ENCODE measurements around the gene CLDN10. TPM values are rescaled to one million over a fixed set of nuclear protein-coding genes. Genes with fewer than 3 reads are reported as not detected.

The CLDN10 gene
- total and polyA plus RNA-seq, 2 donors (not counting 3 experiments of a cell fraction or from before 2014, with no cell fraction given): 0.49 to 0.69 TPM

- DNase-seq (ENCODE audit: low read depth, low spot score) (no peak), FAIRE-seq (no peak)
- Histone ChIP-seq H3K9me1 (replicated peaks; ENCODE audit: control insufficient read depth, extremely low read depth, insufficient read depth, low read length) (no peaks in the 10 kb centered on the region), H3K9me3 (replicated peaks; ENCODE audit: control insufficient read depth, insufficient read depth, low read length) (no peaks in the 10 kb centered on the region), H3K27ac (ENCODE audit: insufficient read depth, low read depth, low read length) (no peak overlapping the region), H3K4me2 (ENCODE audit: insufficient read depth, low read length) (no peak overlapping the region), H3K4me1 (ENCODE audit: control insufficient read depth, extremely low read depth, insufficient read depth, low read length) (no peaks in the 10 kb centered on the region), H3K4me3 (replicated peaks in 1 of 3; ENCODE audit: insufficient read depth in 1 of 3, low read depth in 1 of 3, low read length in 3 of 3) (no peak overlapping the region), H2AFZ (ENCODE audit: low read depth, low read length) (no peak overlapping the region), H3K79me2 (ENCODE audit: control insufficient read depth, insufficient read depth, low read length) (no peaks in the 10 kb centered on the region), H3K27me3 (ENCODE audit: control insufficient read depth in 2 of 2, insufficient read depth in 2 of 2, low read length in 2 of 2) (peaks cover 0 to 5% of the 10 kb centered on the region in 2 experiments), H4K20me1 (replicated peaks; ENCODE audit: control insufficient read depth, extremely low read depth, insufficient read depth, low read length) (no peaks in the 10 kb centered on the region), H3K36me3 (ENCODE audit: control insufficient read depth in 2 of 2, extremely low read depth in 1 of 2, insufficient read depth in 2 of 2, low read length in 2 of 2) (no peaks in the 10 kb centered on the region), H3K9ac (replicated peaks; ENCODE audit: extremely low read depth, insufficient read depth, low read length) (no peak overlapping the region)
- no TSS peak for BruUV-seq (replicated peaks)
- dilution Hi-C loops (cut with MboI; ENCODE audit: extremely low pct_ligation_motif_present, low sequenced_read_pairs) (no loop called here), intact Hi-C loops (cut with micrococcal nuclease) (no loop called here)
- POLR2A ChIA-PET: no interaction called here
- TF ChIP-seq GATA2 (IDR thresholded peaks at IDR 0.05; ENCODE audit: insufficient read depth, insufficient read length, low read depth, low read length) (no peak), POLR2A (IDR thresholded peaks at IDR 0.05; ENCODE audit: low read depth, low read length) (no peak), POLR2AphosphoS5 (IDR thresholded peaks at IDR 0.05; ENCODE audit: insufficient read depth, low read depth, low read length) (no peak), FOS (IDR thresholded peaks at IDR 0.05; ENCODE audit: borderline replicate concordance, insufficient read depth, low read length) (no peak), MYC (IDR thresholded peaks at IDR 0.05; ENCODE audit: low read depth, low read length) (no peak), JUN (IDR thresholded peaks at IDR 0.05; ENCODE audit: borderline replicate concordance, insufficient read depth, insufficient read length, low read depth) (no peak), EZH2 (IDR thresholded peaks at IDR 0.05; ENCODE audit: borderline replicate concordance, low read depth, low read length, severe bottlenecking) (no peak)
- TF ChIP-seq, protein P1, sequence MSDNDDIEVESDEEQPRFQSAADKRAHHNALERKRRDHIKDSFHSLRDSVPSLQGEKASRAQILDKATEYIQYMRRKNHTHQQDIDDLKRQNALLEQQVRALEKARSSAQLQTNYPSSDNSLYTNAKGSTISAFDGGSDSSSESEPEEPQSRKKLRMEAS (IDR thresholded peaks at IDR 0.05; ENCODE audit: insufficient read depth, insufficient read length): no peak
- TF ChIP-seq, protein P2, sequence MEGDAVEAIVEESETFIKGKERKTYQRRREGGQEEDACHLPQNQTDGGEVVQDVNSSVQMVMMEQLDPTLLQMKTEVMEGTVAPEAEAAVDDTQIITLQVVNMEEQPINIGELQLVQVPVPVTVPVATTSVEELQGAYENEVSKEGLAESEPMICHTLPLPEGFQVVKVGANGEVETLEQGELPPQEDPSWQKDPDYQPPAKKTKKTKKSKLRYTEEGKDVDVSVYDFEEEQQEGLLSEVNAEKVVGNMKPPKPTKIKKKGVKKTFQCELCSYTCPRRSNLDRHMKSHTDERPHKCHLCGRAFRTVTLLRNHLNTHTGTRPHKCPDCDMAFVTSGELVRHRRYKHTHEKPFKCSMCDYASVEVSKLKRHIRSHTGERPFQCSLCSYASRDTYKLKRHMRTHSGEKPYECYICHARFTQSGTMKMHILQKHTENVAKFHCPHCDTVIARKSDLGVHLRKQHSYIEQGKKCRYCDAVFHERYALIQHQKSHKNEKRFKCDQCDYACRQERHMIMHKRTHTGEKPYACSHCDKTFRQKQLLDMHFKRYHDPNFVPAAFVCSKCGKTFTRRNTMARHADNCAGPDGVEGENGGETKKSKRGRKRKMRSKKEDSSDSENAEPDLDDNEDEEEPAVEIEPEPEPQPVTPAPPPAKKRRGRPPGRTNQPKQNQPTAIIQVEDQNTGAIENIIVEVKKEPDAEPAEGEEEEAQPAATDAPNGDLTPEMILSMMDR (IDR thresholded peaks at IDR 0.05; ENCODE audit: extremely low read depth in 1 of 2, insufficient read depth in 1 of 2, low read depth in 1 of 2, low read length in 2 of 2): no peak
- CTCF ChIA-PET: interaction anchor here (0.8 to 1.4 kb wide), 3 partner anchors 11 to 107 kb away, joined by 3 to 4 read pairs (median 4); no protein-coding TSS in a partner anchor
Observed at GRCh38 chr13:95516492-95516891, 36.0 kb upstream of the CLDN10 start.

Measured in endothelial cell of umbilical vein (primary cell).